ENCODE measurements around the gene PPP1R14B. TPM values are rescaled to one million over a fixed set of nuclear protein-coding genes. Genes with fewer than 3 reads are reported as not detected.

The PPP1R14B gene
- total and polyA plus RNA-seq, 12 donors = 52.4 to 331 (median 92.5) TPM

GRCh38 chr11:64269540-64270220, 22.9 kb upstream of the PPP1R14B start:
- Histone ChIP-seq H3K4me1 (peaks cover 18 to 55% (median 36%) of the 10 kb centered on the region in 9 donors), H3K4me3 (peak overlapping the region; percentile 70 to 90 (median 79))
- intact Hi-C loops (cut with DNase I) = loop anchor here in 5 of 10 donors (1.0 to 2.0 kb wide), 7 partner anchors 15 to 35 kb away; partner anchors contain the start of genes GPR137 (in 5 of the 5), BAD (in 4 of the 5), FKBP2 (in 3 of the 5) and PLCB3 (in 2 of the 5)

GRCh38 chr11:64268893-64269539, 22.3 kb upstream of the PPP1R14B start:
- H3K4me3 ChIP-seq = peak overlapping the region; percentile 63 to 90 (median 74)
- peak in 5 of 8 donors; percentile 3 to 24 (median 6) for ATAC-seq
- intact Hi-C loops (cut with DNase I) = loop anchor here in 2 of 10 donors (1.0 to 2.0 kb wide), 3 partner anchors 18 to 65 kb away; partner anchors contain the start of gene PLCB3 (in 2 of the 2)
- peaks cover 0 to 34% (median 9%) of the 10 kb centered on the region in 9 donors for H3K36me3 ChIP-seq
- peaks cover 18 to 55% (median 36%) of the 10 kb centered on the region in 9 donors for H3K4me1 ChIP-seq
- DNase-seq = peak; percentile 69 to 73
- H3K27ac ChIP-seq = peak overlapping the region; percentile 58 to 100 (median 98)
- peak in 1 of 9 donors; percentile 4 for TF ChIP-seq CTCF (IDR thresholded peaks at IDR 0.05)
- no peaks in the 10 kb centered on the region for H3K27me3 ChIP-seq
- no peaks in the 10 kb centered on the region for H3K9me3 ChIP-seq
- WGBS, 2 donors = 1% methylated on average over 34 of the region's 34 CpGs

More at GRCh38 chr11:64269540-64270220, 22.9 kb upstream of the PPP1R14B start:
- H3K9me3 ChIP-seq = no peaks in the 10 kb centered on the region
- WGBS, 2 donors = 0 to 1% methylated on average over 53 to 58 of the region's 58 CpGs
- H3K27ac ChIP-seq = peak overlapping the region; percentile 89 to 100 (median 98)
- H3K36me3 ChIP-seq = peaks cover 0 to 27% (median 9%) of the 10 kb centered on the region in 9 donors
- no peaks in the 10 kb centered on the region for H3K27me3 ChIP-seq
- TF ChIP-seq CTCF (IDR thresholded peaks at IDR 0.05) = peak in 5 of 9 donors; percentile 2 to 56 (median 39)
- DNase-seq = peak; percentile 97 to 99
- peak; percentile 86 to 92 (median 90) for ATAC-seq

GRCh38 chr11:64268025-64268892, 21.5 kb upstream of the PPP1R14B start:
- Histone ChIP-seq H3K4me1 (peaks cover 18 to 49% (median 36%) of the 10 kb centered on the region in 9 donors), H3K9me3 (no peaks in the 10 kb centered on the region), H3K27me3 (no peaks in the 10 kb centered on the region), H3K36me3 (peaks cover 0 to 42% (median 9%) of the 10 kb centered on the region in 9 donors), H3K27ac (peak overlapping the region; percentile 58 to 100 (median 98)), H3K4me3 (peak overlapping the region; percentile 63 to 90 (median 74))
- intact Hi-C loops (cut with DNase I) = loop anchor here in 1 of 10 donors (1.0 to 2.0 kb wide), 2 partner anchors 17 to 64 kb away; partner anchors contain the start of gene PLCB3
- DNase-seq = peak; percentile 58 to 74
- ATAC-seq = peak in 2 of 8 donors; percentile 0
- WGBS, 2 donors = 31 to 36% methylated on average over 23 of the region's 23 CpGs
- TF ChIP-seq CTCF (IDR thresholded peaks at IDR 0.05) = no peak
